Measurements from ENCODE around the gene WDR81.

DNA sequence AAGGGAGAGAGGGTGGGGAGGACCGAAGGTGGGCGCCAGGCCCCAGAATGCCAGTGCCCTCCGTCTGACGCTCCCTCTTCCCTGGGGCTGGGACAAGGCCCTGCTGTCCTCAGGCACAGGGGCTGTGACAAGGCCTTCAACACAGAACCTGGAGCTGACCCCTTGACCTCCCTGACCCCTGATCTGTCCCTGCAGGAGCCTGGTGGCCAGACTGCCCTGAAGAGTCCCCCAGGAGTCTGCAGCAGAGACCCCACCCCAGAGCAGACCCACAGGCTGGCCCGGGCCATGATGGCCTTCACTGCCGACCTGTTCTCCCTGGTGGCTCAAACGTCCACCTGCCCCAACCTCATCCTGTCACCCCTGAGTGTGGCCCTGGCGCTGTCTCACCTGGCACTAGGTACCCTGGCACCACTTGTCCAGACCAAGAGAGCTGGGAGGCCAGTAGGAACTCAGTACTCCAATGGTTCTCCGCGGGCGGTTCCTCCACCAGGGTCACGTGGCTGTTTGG is 21.1 kb downstream of the WDR81 start:
- TF ChIP-seq, protein P1, sequence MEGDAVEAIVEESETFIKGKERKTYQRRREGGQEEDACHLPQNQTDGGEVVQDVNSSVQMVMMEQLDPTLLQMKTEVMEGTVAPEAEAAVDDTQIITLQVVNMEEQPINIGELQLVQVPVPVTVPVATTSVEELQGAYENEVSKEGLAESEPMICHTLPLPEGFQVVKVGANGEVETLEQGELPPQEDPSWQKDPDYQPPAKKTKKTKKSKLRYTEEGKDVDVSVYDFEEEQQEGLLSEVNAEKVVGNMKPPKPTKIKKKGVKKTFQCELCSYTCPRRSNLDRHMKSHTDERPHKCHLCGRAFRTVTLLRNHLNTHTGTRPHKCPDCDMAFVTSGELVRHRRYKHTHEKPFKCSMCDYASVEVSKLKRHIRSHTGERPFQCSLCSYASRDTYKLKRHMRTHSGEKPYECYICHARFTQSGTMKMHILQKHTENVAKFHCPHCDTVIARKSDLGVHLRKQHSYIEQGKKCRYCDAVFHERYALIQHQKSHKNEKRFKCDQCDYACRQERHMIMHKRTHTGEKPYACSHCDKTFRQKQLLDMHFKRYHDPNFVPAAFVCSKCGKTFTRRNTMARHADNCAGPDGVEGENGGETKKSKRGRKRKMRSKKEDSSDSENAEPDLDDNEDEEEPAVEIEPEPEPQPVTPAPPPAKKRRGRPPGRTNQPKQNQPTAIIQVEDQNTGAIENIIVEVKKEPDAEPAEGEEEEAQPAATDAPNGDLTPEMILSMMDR (IDR thresholded peaks at IDR 0.05) = no peak
- TF ChIP-seq POLR2A (IDR thresholded peaks at IDR 0.05; ENCODE audit: low read depth) = no peak
- TF ChIP-seq POLR2AphosphoS5 (IDR thresholded peaks at IDR 0.05) = no peak
- no peak for TF ChIP-seq EP300 (IDR thresholded peaks at IDR 0.05)
